EH (cell line): ENCODE results near the gene MAP3K12.

Experiments used
- DNase-seq: peaks from one replicate; pipeline ENCODE4 v3.0.0-alpha.2; 2015; ENCODE audit warnings: low read depth

MAP3K12 gene

GRCh38 chr12:53431187-53431586, 68.1 kb downstream of the MAP3K12 start:
- DNase-seq = peak; percentile 38

DNA sequence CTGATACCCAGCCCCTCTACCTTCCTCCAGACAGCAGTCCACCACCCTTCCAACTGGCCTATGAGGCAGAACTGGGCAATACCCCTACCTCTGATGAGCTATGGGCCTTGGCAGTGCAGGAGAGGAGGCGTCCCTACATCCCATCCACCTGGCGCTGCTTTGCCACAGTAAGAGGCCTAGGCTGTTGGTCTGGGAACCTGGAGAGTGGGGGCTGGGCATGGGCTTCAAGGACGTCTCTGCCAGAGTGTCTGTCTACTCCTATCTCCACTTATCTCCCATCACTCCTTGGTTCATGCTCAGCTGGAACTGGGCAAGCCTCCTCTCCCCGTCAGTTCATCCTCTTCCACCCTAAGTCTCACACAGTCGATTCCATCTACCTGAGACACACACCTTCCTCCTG, 69.1 kb downstream of the MAP3K12 start:
- DNase-seq = no peak
